Fibroblast of lung (primary cell): ENCODE measurements around the gene ANKAR. TPM values are rescaled to one million over a fixed set of nuclear protein-coding genes. Genes with fewer than 3 reads are reported as not detected.

Experiments used
- DNase-seq, 2 donors: peaks; one replicate each; pipeline versions ENCODE4 v3.0.0 to v3.0.0-alpha.2; 2010; ENCODE audit warnings: low read depth in 2 of 2
- H2AFZ ChIP-seq: 2 replicates; pipeline ENCODE4 v1.5.1; 2012; ENCODE audit warnings: low read length, control low read depth, inconsistent platforms
- H3K27ac ChIP-seq: 2 replicates; pipeline ENCODE4 v1.5.1; 2011; ENCODE audit warnings: low read length, control low read depth; ENCODE audit not compliant: insufficient read depth
- H3K27me3 ChIP-seq: 2 replicates; pipeline ENCODE4 v1.5.1; 2011; ENCODE audit warnings: mild to moderate bottlenecking, low read length; ENCODE audit not compliant: control insufficient read depth, insufficient read depth
- H3K36me3 ChIP-seq: 2 replicates; pipeline ENCODE4 v1.5.1; 2011; ENCODE audit warnings: low read length; ENCODE audit not compliant: control insufficient read depth, insufficient read depth
- H3K4me1 ChIP-seq: 2 replicates; pipeline ENCODE4 v1.5.1; 2011; ENCODE audit warnings: low read length; ENCODE audit not compliant: control insufficient read depth, insufficient read depth; ENCODE audit errors: extremely low read depth
- H3K4me2 ChIP-seq: 2 replicates; pipeline ENCODE4 v1.5.1; 2011; ENCODE audit warnings: low read length, control low read depth; ENCODE audit not compliant: insufficient read depth; ENCODE audit errors: extremely low read depth
- H3K4me3 ChIP-seq, 4 experiments: fragments of 200-600 bp in 1 of 4; sonication (generic) in 1 of 4; replicated peaks in 1 of 4; 2 replicates each; pipeline ENCODE4 v1.5.1; 2011 to 2016; ENCODE audit warnings: low read length in 4 of 4, low read depth in 3 of 4, mild to moderate bottlenecking in 3 of 4, control low read depth in 2 of 4, inconsistent platforms in 1 of 4, mixed read lengths in 1 of 4; ENCODE audit not compliant: insufficient read depth in 1 of 4; ENCODE audit errors: control extremely low read depth in 1 of 4
- H3K79me2 ChIP-seq: 2 replicates; pipeline ENCODE4 v1.5.1; 2012; ENCODE audit warnings: mild to moderate bottlenecking, low read length, inconsistent platforms; ENCODE audit not compliant: control insufficient read depth, insufficient read depth
- H3K9ac ChIP-seq: 2 replicates; pipeline ENCODE4 v1.5.1; 2011; ENCODE audit warnings: mild to moderate bottlenecking, low read length, control low read depth; ENCODE audit not compliant: insufficient read depth
- H3K9me3 ChIP-seq: 2 replicates; pipeline ENCODE4 v1.5.1; 2012; ENCODE audit warnings: low read depth, low read length; ENCODE audit not compliant: control insufficient read depth, insufficient read depth
- H4K20me1 ChIP-seq: 2 replicates; pipeline ENCODE4 v1.5.1; 2011; ENCODE audit warnings: low read length; ENCODE audit not compliant: control insufficient read depth, insufficient read depth; ENCODE audit errors: extremely low read depth
- EZH2 ChIP-seq: IDR thresholded peaks from 2 replicates; pipeline ENCODE4 v1.5.1; 2012; ENCODE audit warnings: low read length, control low read depth, mild to moderate bottlenecking; ENCODE audit errors: missing control alignments
- polyA plus RNA-seq, 2 donors: library from polyadenylated mRNA; depleted of rRNA in 1 of 2; stranded (reverse) in 1 of 2; unstranded in 1 of 2; fragments of >200 nt; gene quantifications; 2 replicates each; pipeline ENCODE4 v1.2.1, GENCODE V29; 2011 to 2012; ENCODE audit warnings: missing spikeins in 1 of 2
- total RNA-seq: library from RNA; depleted of rRNA; stranded (reverse); fragments of >200 nt; gene quantifications from 2 replicates; pipeline ENCODE4 v1.2.1, GENCODE V29; 2014
- TF ChIP-seq, protein P1 (sequence below), 2 donors: IDR thresholded peaks in 1 of 2; conservative IDR thresholded peaks in 1 of 2; 1 replicate in 1 of 2; 2 replicates in 1 of 2; pipeline ENCODE4 v1.5.1; 2011 to 2012; ENCODE audit warnings: low read length in 2 of 2, control low read depth in 1 of 2, inconsistent platforms in 1 of 2, low read depth in 1 of 2, mild to moderate bottlenecking in 1 of 2

Gene ANKAR
- total and polyA plus RNA-seq, 2 donors (not counting 1 experiment from before 2014, with no cell fraction given) = 2.1 to 11.7 TPM

DNA sequence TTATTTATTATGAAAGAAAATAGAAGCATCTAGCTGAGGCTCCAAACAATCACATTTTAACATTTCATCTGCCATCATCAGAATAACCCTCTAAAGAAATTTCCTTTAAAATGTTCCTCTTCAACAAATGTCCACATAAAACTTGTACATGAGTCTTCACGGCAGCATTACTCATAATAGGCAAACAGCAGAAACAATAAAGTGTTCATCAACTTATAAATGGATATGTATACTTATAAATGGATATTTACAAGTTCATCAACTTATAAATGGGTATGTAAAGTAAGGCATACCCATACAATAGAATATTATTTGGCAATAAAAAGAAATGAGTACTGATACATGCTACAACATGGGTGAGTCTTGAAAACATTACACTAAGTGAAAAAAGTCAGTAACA is 46.7 kb upstream of the ANKAR start:
- Histone ChIP-seq H3K4me1 (no peaks in the 10 kb centered on the region), H3K27ac (no peak overlapping the region), H3K4me3 (no peak overlapping the region), H3K36me3 (no peaks in the 10 kb centered on the region), H3K79me2 (no peaks in the 10 kb centered on the region), H3K9me3 (no peaks in the 10 kb centered on the region), H3K27me3 (no peaks in the 10 kb centered on the region), H3K4me2 (no peak overlapping the region), H4K20me1 (no peaks in the 10 kb centered on the region), H3K9ac (no peak overlapping the region), H2AFZ (no peak overlapping the region)
- TF ChIP-seq, protein P1, sequence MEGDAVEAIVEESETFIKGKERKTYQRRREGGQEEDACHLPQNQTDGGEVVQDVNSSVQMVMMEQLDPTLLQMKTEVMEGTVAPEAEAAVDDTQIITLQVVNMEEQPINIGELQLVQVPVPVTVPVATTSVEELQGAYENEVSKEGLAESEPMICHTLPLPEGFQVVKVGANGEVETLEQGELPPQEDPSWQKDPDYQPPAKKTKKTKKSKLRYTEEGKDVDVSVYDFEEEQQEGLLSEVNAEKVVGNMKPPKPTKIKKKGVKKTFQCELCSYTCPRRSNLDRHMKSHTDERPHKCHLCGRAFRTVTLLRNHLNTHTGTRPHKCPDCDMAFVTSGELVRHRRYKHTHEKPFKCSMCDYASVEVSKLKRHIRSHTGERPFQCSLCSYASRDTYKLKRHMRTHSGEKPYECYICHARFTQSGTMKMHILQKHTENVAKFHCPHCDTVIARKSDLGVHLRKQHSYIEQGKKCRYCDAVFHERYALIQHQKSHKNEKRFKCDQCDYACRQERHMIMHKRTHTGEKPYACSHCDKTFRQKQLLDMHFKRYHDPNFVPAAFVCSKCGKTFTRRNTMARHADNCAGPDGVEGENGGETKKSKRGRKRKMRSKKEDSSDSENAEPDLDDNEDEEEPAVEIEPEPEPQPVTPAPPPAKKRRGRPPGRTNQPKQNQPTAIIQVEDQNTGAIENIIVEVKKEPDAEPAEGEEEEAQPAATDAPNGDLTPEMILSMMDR (conservative IDR thresholded peaks at IDR 0.05 in 1 of 2, IDR thresholded peaks at IDR 0.05 in 1 of 2; ENCODE audit: low read depth in 1 of 2, low read length in 2 of 2) = no peak
- TF ChIP-seq EZH2 = no peak
- no peak for DNase-seq

DNA sequence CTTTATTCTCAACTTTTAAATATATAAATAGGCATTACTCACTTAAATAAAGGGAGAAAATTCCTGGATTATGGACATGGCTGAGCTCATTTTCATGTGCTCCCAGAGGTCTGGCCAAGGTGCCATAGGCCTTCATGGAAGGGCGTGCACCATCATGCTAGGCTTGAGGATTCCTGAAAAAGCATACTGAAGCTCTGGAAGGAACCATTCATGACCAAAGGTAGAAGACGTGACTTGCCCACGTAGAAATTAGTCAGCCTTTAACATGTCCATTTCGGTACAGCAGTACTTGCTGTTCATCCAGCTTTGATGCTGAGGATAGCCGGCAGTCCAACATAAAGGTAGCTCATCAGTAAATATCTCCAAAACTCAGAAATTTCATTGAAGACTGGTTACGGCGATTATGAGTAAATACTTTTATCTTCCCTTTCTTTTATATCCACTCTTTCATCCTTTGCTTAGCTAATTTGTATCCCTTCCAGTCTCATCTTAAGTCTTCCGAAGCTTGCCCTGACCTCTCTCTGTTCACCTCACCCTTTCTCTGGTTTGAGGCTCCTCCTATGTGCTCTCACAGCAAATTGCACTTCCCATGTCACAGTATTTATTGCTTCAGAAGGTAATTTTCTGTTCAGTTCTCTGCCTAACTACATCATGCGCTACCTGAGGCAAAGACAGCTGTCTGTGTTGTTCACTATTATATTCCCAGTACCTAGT is 45.5 kb upstream of the ANKAR start:
- TF ChIP-seq, protein P1 (conservative IDR thresholded peaks at IDR 0.05 in 1 of 2, IDR thresholded peaks at IDR 0.05 in 1 of 2; ENCODE audit: low read depth in 1 of 2, low read length in 2 of 2) = no peak
- no peak for TF ChIP-seq EZH2
- H2AFZ ChIP-seq = peak overlapping the region; percentile 52
- H3K9me3 ChIP-seq = no peaks in the 10 kb centered on the region
- no peak overlapping the region for H3K27ac ChIP-seq
- no peak overlapping the region for H3K4me2 ChIP-seq
- no peaks in the 10 kb centered on the region for H4K20me1 ChIP-seq
- H3K4me1 ChIP-seq = no peaks in the 10 kb centered on the region
- no peak overlapping the region for H3K4me3 ChIP-seq
- H3K27me3 ChIP-seq = no peaks in the 10 kb centered on the region
- H3K79me2 ChIP-seq = no peaks in the 10 kb centered on the region
- no peak overlapping the region for H3K9ac ChIP-seq
- H3K36me3 ChIP-seq = no peaks in the 10 kb centered on the region
- peak in 1 of 2 donors; percentile 18 for DNase-seq

DNA sequence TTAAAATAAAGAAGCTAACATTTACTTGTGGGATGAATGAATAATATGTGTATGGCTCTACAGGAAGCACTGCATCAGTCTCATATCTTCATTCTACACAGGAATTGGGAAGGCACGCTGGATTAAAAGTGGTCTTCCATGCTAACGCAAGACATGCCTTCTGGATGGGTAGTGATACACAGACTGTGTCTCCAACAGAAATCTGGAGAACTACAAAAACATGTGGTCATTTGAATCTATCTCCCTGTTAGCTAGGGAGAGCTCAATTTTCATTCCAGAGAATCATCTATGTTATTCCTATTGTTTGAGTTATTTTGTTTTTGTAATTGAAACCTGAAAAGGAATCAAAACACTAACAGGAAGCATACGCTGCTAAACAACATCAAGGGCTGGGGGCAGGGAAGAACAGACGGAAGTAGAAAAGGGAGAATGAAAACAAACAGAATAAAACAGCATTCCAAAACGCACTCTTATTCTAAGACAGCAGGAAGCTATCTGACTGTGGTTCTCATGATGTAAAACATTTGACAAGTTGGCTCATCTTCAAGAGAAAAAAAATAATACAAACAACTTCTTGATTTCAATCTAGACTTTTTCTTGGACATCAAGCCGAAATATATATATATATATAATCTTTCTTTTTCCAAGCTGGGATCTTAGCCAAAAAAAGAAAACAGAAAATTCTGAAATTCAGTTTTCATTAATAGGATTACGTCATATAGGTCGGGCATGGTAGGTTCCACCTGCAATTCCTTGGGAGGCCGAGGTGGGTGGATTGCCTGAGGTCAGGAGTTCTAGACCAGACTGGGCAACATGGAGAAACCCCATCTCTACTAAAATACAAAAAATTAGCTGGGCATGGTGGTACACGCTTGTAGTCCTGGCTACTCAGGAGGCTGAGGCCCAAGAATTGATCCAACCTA is 44.7 kb upstream of the ANKAR start:
- Histone ChIP-seq H3K9me3 (no peaks in the 10 kb centered on the region), H3K4me2 (no peak overlapping the region), H3K4me3 (no peak overlapping the region), H3K27me3 (no peaks in the 10 kb centered on the region), H3K4me1 (no peaks in the 10 kb centered on the region), H3K27ac (no peak overlapping the region), H3K36me3 (no peaks in the 10 kb centered on the region), H3K79me2 (no peaks in the 10 kb centered on the region), H4K20me1 (no peaks in the 10 kb centered on the region), H3K9ac (no peak overlapping the region), H2AFZ (peak overlapping the region; percentile 52)
- DNase-seq = peak in 1 of 2 donors; percentile 73
- TF ChIP-seq, protein P1 (conservative IDR thresholded peaks at IDR 0.05 in 1 of 2, IDR thresholded peaks at IDR 0.05 in 1 of 2; ENCODE audit: low read depth in 1 of 2, low read length in 2 of 2) = no peak
- no peak for TF ChIP-seq EZH2
